BE2C (cell line): ENCODE results near the gene SNAP29.
"Not testable (repeated sequence)": the region's sequence is repeated elsewhere in the genome, so short reads cannot be mapped to it uniquely, and the experiment has no call there.

Experiments used
- DNase-seq: peaks from one replicate; pipeline ENCODE4 v3.0.0-alpha.2; 2020
- H3K27me3 ChIP-seq: fragments of 250-450 bp; sonication (Bioruptor Pico); 2 replicates; pipeline ENCODE4 v1.5.1; 2020; ENCODE audit warnings: mild to moderate bottlenecking
- H3K36me3 ChIP-seq: fragments of 250-450 bp; sonication (Bioruptor Pico); 2 replicates; pipeline ENCODE4 v1.5.1; 2020; ENCODE audit warnings: mild to moderate bottlenecking
- H3K4me1 ChIP-seq: fragments of 250-450 bp; sonication (Bioruptor Pico); 2 replicates; pipeline ENCODE4 v1.5.1; 2020
- H3K4me3 ChIP-seq: 2 replicates; pipeline ENCODE4 v1.5.1; 2011; ENCODE audit warnings: low read depth, low read length
- H3K9me3 ChIP-seq: fragments of 250-450 bp; sonication (Bioruptor Pico); 2 replicates; pipeline ENCODE4 v1.5.1; 2020
- TF ChIP-seq, protein P1 (sequence below): IDR thresholded peaks from 2 replicates; pipeline ENCODE4 v1.5.1; 2012; ENCODE audit warnings: mild to moderate bottlenecking, low read depth, low read length

SNAP29 gene

GRCh38 chr22:20834206-20834605 lies 24.6 kb upstream of the SNAP29 start:
- TF ChIP-seq, protein P1, sequence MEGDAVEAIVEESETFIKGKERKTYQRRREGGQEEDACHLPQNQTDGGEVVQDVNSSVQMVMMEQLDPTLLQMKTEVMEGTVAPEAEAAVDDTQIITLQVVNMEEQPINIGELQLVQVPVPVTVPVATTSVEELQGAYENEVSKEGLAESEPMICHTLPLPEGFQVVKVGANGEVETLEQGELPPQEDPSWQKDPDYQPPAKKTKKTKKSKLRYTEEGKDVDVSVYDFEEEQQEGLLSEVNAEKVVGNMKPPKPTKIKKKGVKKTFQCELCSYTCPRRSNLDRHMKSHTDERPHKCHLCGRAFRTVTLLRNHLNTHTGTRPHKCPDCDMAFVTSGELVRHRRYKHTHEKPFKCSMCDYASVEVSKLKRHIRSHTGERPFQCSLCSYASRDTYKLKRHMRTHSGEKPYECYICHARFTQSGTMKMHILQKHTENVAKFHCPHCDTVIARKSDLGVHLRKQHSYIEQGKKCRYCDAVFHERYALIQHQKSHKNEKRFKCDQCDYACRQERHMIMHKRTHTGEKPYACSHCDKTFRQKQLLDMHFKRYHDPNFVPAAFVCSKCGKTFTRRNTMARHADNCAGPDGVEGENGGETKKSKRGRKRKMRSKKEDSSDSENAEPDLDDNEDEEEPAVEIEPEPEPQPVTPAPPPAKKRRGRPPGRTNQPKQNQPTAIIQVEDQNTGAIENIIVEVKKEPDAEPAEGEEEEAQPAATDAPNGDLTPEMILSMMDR, result no peak
- H3K9me3 ChIP-seq, result no peaks in the 10 kb centered on the region
- H3K36me3 ChIP-seq, result peaks cover 43% of the 10 kb centered on the region
- DNase-seq, result no peak
- H3K4me3 ChIP-seq, result no peak overlapping the region
- H3K27me3 ChIP-seq, result no peaks in the 10 kb centered on the region
- peaks cover 4% of the 10 kb centered on the region; the same call in 1 of the 2 replicates for H3K4me1 ChIP-seq

DNA sequence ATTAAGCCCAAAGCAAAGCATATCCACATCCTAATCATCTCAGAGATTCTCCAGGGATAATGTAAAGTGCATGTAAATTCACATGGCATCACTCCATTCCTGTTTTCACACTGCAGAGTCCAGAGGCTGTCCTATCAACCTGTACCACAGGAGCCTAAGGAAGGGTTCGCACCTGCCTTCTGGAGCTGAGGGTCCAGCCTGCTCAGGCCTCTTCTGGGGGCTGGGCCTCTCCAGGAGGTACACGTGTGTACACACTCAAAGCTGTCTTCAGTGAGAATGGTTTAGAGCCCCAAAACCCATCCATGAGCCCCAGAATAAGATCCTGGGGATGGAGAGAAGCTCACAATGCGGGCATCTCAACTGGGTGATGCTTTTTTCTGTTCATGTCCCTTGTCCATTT lies 24.1 kb upstream of the SNAP29 start:
- DNase-seq, result no peak
- Histone ChIP-seq H3K4me1 (peaks cover 4% of the 10 kb centered on the region; the same call in 1 of the 2 replicates), H3K27me3 (no peaks in the 10 kb centered on the region), H3K9me3 (no peaks in the 10 kb centered on the region), H3K4me3 (no peak overlapping the region), H3K36me3 (peaks cover 43% of the 10 kb centered on the region)
- TF ChIP-seq, protein P1, result no peak

DNA sequence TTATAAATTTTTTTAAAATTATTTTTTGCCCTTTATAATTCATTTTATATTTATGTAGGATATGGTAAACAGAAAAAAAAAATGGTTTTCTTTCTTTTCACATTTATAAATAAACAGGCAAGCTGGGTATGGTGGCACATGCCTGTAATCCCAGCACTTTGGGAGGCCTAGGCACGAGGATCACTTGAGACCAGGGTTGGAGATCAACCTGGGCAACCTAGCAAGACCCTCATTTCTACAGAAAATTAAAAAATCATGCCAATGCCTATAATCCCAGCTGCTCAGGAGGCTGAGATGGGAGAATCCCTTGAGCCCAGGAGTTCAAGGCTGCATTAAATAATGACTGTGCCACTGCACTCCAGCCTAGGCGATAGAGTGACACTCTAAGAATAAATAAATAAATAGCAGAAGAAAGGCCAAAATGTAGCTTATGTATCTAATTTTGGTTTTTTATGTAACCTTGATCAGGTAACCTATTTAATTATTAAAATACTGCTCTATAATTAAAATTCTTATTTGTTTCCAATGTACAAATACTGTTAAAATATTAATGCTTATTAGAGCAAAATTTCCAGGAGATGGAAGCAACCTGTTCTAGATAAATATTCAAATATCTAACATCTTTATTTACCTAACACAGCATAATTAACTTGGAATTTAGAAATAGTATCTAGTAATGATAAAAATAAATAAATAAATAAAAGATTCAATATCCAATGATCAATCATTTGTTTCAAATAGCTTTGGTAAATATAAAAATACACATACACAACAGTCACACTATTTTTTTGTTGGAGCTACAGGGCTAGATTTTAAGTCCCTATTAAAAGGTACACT lies 21.6 kb upstream of the SNAP29 start:
- Histone ChIP-seq H3K36me3 (peaks cover 24% of the 10 kb centered on the region), H3K9me3 (no peaks in the 10 kb centered on the region), H3K27me3 (no peaks in the 10 kb centered on the region), H3K4me3 (no peak overlapping the region), H3K4me1 (peaks cover 4% of the 10 kb centered on the region; the same call in 1 of the 2 replicates)
- no peak for DNase-seq
- TF ChIP-seq, protein P1, result no peak

DNA sequence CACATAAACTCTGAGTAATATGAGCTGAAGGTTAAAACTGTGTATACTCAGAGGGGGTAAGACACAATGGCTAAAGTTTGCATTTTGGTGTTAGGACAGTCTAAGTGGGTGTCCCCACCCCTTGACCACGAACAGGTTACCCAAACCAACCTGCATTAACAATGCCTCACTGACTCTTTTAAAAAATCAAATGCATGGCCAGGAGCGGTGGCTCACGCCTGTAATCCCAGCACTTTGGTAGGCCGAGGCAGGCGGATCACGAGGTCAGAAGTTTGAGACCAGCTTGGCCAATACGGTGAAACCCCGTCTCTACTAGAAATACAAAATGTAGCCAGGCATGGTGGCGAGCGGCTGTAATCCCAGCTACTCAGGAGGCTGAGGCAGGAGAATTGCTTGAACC lies 19.5 kb upstream of the SNAP29 start:
- DNase-seq, H3K4me1 ChIP-seq, H3K36me3 ChIP-seq, H3K4me3 ChIP-seq, H3K27me3 ChIP-seq, H3K9me3 ChIP-seq: not testable (repeated sequence)

- peaks cover 4% of the 10 kb centered on the region; the same call in 1 of the 2 replicates for H3K4me1 ChIP-seq
- no peaks in the 10 kb centered on the region; the same call in 1 of the 2 replicates for H3K36me3 ChIP-seq
- H3K9me3 ChIP-seq, result no peaks in the 10 kb centered on the region
- H3K4me3 ChIP-seq, result no peak overlapping the region
- DNase-seq, result no peak
- no peaks in the 10 kb centered on the region for H3K27me3 ChIP-seq
- TF ChIP-seq, protein P1, result no peak
Observed at GRCh38 chr22:20839837-20840645, 18.8 kb upstream of the SNAP29 start.

DNA sequence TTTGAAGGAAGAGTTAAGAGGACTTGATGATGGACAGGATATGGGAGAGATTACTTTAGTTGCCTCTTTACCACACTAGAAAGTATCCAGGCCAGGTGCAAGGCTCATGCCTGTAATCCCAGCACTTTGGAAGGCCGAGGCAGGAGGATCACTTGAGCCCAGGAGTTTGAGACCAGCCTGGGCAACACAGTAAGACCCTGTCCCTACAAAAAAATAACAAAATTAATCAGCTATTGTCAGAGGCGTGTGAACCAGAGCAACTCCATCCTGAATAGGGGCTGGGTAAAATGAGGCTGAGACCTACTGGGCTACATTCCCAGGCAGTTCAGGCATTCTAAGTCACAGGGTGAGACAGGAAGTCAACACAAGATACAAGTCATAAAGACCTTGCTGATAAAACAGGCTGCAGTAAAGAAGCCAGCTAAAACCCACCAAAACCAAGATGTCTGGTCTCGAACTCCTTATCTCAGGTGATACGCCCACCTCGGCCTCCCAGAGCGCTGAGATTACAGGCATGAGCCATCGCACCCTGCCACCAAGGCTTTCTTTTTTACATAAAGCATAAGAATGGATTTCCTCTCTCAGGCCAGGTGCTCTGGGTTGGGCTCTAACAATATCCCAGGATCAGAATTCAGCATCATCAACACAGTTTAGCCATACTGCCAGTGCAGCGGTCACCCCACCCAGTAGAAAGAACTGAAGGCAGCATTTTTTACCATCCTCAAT lies 18.0 kb upstream of the SNAP29 start:
- Histone ChIP-seq H3K27me3 (no peaks in the 10 kb centered on the region), H3K4me3 (no peak overlapping the region), H3K4me1 (peaks cover 4% of the 10 kb centered on the region; the same call in 1 of the 2 replicates), H3K9me3 (no peaks in the 10 kb centered on the region), H3K36me3 (no peaks in the 10 kb centered on the region; the same call in 1 of the 2 replicates)
- no peak for DNase-seq
- TF ChIP-seq, protein P1, result no peak
